NCI-H510A (cell line): ENCODE data around the gene TRIM38.
A peak's percentile ranks its signal among the peaks of the same experiment; 100 is the strongest.
"Not testable (repeated sequence)": the region's sequence is repeated elsewhere in the genome, so short reads cannot be mapped to it uniquely, and the experiment has no call there.

Source experiments
- DNase-seq: peaks from one replicate; lab custom pipeline; 2025; lab: John Stamatoyannopoulos, UW

Gene TRIM38

DNA sequence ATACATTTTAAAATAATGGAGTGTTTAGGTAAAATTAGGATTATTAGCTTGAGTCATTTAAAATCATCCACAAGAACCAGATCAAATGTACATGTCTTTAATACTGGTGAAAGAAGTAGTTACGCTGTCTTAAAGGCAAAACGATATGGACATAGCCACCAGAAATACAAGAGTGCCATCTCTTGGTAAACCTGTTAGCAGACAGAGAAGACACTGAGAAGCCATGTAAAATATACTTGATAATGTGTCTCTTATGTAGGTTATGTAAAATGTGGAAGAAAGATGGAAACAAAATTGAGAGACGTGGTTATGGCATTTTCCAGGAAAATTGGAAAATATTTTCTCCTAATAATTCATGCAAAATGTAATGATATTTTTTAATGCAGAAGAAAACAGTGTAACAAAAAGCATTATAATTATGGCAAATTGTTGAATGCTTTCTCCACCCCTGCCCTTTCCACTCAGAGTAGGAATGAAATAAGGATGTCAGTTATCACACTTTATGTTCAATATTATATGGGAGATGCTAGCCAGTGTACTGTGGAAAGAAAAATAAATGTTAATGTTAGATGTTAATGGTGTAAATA, 19.9 kb upstream of the TRIM38 start:
- no peak for DNase-seq

DNA sequence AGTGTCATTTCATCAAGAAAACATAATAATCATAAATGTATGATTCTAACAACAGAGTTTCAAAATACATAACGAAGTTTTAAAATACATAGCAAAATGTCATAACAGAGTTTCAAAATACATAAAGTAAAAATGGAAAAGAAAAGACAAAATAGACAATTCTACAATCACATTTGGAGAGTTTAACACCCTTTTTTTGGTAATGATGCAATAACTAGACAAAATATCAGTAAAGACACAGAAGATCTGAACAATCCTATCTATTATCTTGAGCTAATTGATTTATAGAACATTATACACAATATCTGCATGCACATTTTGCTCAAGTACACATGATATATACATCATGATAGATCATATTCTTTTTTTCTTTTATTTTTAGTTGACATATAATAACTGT, 18.7 kb upstream of the TRIM38 start:
- DNase-seq: no peak

DNA sequence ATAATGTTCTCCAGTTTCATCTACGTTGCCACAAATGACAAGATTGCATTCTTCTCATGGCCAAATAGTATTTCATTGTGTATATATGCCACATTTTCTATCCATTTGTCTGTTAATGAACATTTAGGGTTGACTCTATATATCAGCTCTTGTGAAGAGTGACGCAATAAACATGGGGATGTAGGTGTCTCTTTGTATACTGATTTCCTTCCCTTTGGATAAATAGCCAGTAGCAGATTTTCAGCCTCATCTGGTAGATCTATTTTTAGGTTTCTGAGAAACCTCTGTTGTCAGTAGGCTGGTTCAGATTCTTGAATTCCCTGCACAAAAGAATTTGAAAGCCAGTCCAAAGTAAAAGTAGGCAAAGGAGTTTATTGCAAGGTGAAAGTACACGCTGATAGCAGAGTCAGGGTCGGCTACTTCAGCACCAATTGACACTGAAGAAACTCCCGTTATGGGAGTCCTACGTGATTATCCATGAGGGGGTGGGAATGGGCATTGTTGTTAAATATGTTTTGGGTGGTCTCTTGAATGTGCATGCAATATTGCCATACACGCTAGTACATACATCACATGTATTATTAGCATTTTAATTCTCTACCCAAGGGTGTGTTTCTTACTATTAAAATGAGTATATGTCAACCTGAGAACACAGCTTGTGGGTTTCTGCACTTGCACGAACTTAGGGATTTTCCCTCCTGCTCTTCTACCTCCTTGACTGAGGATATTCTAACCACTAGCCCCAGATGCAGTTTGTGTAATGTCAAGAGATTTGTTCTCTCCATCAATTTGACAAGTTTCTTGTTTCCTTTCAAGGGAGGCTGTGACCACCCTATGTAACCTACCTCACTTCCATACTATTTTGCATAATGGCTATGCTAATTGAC, 17.7 kb upstream of the TRIM38 start:
- no peak for DNase-seq

DNA sequence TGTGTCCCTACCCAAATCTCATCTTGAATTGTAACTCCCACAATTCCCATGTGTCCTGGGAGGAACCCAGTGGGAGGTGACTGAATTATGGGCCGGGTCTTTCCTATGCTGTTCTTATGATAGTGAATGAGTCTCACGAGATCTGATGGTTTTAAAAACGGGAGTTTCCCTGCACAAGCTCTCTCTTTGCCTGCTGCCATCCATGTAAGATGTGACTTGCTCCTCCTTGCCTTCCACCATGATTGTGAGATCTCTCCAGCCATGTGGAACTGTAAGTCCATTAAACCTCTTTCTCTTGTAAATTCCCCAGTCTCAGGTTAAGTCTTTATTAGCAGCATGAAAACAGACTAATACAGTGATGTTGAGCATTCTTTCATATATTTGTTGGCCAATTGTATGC, 16.9 kb upstream of the TRIM38 start:
- DNase-seq: not testable (repeated sequence)

DNA sequence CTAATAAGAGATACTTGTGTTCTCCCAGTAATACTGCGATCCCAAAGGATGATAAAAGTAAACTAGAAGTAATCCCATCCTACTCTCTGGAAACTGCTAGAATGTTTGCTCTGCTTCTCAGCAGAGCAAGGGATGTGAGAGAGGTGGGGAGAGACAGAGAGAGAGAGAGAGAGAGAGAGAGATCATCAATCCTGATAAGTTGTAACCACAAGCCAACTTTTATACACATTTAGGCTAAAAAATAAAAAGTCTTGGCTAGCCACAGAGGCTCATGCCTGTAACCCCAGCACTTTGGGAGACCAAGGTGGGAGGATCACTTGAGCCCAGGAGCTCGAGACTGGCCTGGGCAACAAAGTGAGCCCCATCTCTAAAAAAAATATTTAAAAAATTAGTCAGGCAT, 16.0 kb upstream of the TRIM38 start:
- no peak for DNase-seq

DNA sequence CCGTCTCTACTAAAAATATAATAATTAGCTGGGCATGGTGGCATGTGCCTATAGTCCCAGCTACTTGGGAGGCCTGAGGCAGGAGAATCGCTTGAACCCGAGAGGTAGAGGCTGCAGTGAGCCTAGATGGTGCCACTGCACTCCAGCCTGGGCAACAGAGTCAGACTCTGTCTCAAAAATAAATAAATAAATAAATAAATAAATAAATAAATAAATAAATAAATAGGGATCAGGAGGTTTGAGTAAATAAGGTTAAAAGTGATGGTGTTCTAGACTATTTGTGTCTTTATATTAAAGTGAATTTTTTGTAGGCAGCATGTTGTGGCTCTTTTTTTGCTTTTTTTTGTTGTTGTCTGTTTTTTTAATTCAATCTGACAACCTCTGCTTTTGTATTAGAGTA, 15.1 kb upstream of the TRIM38 start:
- not testable (repeated sequence) for DNase-seq

DNA sequence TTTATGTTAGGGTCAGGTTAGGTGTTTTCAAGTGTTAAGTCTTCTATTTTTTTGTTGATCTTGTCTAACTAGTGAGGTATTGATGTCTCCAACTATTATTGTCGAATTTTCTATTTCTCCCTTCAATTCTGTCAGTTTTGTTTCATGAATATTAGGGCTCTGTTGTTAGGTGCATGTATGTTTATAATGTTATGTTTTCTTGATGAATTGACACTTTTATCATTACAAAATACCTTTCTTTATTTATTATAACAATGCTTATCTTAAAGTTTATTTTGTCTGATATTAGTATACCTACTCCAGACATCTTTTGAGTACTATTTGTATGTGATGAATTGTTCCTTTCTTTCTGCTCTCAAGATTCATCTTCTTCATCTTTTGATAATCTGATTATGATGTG, 12.9 kb upstream of the TRIM38 start:
- no peak for DNase-seq

DNA sequence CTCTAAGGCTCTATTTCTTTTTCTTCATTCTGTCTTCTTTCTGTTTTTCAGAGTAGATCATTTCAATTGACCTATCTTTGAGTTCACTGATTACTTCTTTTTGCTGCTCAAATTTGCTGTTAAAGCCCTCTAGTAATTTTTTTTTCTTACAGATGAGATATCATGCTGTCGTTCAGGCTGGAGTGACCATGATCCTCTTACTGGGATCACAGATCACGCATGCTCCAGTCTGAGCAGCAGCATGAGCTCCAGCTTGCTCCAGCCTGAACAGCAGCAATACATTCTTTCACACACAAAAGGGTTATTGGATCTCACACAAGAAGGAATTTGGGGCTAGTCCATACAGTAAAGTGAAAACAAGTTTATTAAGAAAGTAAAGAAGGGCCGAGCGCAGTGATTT, 12.3 kb upstream of the TRIM38 start:
- DNase-seq: no peak

DNA sequence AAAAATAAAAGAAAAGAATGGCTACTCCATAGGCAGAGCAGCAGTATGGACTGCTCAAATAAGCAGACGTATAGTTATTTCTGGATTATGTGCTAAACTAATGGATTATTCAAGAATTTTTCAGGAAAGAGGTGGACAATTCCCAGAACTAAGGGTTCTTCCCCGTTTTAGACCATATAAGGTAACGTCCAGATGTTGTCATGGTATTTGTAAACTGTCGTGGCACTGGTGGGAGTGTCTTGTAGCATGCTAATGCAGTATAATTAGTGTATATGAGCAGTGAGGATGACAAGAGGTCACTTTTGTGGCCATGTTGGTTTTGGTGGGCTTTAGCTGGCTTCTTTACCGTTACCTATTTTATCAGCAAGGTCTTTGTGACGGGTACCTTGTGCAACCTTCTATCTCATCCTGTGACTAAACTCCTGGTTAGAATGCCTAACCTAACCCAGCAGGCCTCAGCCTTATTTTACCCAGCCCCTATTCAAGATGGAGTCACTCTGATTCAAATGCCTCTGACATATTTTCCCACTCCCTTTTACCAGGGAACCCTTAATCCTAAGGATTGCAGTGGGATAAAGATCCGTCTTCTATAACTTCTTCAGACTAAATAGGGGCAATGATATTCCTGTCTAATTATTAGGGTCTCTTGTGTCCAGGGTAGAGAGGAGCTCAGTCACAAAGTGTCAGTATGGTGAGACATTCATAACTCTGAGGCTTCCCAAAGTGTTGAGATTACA, 11.1 kb upstream of the TRIM38 start:
- DNase-seq: no peak

DNA sequence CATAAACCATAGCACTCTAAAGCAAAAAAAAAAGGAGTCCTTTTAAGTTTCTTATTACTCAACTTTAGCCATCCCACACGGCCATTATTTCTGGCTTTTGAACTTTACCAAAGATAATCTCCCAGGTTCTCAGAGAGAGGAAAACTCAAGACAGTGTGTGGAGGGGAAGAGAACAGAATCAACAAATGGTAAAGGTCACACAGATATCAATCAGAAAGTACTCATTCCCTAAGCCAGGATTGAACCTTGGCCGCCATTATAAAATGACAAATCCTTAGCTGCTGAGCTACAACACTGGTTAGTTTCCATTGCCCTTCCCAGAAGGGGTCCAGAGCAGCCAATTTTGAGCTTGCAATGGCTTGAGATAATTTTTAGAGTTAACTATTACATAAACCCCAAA, 10.1 kb upstream of the TRIM38 start:
- DNase-seq: no peak

DNA sequence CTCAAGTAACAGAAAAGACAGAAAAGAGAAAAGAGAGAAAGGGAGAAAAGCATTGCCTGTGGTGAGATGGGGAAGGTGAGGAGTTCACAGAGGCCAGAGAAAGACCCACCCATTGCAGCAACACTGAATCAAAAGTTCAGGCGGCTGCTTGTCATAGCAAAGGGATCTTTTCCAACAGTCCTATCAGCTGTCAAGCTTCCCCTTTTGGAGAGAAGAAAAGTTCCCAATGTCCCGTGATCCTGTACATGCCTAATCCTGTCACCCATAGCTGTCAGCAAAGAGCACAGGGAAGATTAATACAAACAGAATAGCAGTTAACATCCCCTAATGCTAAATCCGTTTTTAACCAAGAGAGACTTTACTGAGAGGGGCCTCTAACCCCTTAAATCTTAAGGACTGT, 8.9 kb upstream of the TRIM38 start:
- no peak for DNase-seq

DNA sequence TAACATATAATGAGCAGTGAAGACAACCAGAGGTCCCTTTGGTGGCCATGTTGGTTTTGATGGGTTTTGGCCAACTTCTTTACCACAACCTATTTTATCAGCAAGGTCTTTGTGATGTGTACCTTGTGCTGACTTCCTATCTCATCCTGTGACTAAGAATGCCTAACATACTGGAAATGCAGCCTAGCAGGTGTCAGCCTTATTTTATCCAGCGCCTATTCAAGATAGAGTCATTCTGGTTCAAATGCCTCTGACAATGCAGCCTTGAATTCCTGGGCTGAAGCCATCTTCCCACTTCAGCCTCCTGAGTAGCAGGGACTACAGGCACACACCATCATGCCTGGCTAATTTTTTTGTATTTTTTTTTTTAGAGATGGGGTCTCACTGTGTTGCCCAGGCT, 7.8 kb upstream of the TRIM38 start:
- no peak for DNase-seq

DNA sequence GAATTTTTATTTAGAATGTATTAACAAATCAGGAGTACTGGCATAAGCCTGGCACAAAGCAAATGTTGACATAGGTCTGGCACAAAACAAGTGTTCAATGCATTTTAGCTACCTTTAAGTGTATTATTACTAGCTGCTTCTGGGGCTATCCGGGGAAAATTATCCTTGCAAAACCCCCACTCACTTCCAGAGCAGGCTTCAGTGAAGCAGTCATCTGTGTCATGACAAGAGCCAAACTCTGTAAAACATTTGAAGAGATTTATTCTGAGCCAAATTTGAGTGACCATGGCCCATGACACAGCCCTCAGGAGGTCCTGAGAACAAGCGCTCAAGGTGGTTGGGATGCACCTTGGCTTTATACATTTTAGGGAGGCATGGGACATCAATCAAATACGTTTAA, 6.4 kb upstream of the TRIM38 start:
- DNase-seq: no peak

DNA sequence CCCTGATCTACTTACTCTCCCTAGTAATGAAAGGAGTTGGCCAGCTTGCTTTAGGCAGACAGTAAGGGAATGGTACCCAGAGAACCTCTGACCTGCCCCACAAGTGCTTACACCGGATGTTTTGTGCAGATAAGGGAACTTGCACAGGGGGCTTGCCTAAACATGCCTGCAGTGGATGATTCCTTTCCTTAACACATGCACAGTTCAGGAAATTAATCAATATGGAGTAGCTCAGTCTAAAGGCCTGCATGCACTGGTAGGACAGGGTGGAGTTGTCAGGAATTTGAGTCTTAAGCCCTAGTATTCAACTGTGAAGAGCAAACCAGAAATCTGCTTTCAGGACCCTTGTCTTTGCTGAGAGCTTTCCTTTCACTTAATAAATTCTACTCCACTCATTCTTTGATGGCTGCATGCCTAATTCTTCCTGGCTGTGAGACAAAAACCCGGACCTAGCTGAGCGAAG, 3.9 kb upstream of the TRIM38 start:
- no peak for DNase-seq

DNA sequence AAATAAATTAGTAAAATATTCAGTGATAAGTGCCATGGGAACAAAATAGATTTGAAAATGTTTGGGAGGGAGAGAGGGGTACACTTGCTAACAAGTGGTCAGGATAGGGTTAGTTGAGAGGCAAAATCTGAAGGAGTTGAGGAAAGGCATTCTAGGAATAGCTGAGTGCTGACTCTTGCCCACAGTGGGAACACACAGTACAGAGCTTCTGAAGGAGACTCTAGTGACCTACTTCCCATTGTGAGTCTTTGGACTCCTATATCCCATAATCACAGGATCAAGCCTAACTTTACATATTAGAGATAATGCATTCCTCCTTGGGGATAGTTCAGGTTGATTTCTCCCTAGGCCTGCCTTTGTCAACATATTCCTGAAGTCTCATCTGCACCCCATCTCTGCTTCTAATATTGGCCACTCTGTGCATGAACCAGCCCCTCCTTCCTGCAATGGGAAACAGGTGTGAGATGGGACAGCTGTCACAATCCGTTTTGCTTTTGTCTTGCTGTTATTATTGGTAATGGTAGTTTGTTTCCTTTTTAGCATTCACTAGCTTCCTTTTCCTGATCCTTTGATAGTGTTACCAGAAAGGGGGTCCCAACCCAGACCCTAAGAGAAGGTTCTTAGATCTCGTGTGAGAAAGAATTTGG, 2.6 kb upstream of the TRIM38 start:
- no peak for DNase-seq

DNA sequence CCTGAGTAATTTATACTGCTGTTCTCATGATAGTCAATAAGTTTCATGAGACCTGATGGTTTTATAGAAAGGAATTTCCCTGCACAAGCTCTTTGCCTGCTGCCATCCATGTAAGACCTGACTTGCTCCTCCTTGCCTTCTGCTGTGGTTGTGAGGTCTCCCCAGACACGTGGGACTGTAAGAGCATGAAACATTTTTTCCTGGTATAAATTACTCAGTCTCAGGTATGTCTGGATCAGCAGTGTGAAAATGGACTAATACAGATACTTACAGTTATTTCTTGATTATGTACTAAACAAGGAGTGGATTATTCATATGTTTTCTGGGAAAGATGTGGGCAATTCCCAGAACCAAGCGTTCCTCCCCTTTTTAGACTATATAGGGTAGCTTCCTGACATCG, 1.9 kb upstream of the TRIM38 start:
- no peak for DNase-seq

DNA sequence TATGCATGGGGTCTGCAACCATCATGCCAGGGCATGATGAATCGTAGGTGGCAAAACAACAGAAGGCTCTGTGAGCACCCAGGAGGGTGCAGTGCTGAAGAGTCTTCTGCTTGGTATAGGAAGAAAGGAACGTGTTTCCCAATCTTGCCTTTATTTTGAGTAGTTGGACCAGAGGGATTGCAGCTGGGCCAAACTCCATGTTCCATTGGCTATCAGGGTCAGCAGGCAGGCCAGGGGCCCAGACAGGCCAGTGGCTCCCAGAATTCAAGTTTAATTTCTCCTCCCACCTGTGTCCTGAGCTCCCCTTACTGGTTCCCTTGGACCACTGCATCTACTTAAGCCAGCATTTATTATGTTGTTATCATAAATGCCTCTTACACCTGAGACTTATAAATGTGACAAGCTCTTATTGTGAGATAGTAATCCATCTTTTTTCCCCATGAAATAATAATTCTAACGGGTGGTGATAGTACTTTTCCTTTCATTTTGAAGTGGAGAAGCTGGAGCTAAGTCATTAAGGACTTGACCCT, 918 bp upstream of the TRIM38 start:
- DNase-seq: no peak

DNA sequence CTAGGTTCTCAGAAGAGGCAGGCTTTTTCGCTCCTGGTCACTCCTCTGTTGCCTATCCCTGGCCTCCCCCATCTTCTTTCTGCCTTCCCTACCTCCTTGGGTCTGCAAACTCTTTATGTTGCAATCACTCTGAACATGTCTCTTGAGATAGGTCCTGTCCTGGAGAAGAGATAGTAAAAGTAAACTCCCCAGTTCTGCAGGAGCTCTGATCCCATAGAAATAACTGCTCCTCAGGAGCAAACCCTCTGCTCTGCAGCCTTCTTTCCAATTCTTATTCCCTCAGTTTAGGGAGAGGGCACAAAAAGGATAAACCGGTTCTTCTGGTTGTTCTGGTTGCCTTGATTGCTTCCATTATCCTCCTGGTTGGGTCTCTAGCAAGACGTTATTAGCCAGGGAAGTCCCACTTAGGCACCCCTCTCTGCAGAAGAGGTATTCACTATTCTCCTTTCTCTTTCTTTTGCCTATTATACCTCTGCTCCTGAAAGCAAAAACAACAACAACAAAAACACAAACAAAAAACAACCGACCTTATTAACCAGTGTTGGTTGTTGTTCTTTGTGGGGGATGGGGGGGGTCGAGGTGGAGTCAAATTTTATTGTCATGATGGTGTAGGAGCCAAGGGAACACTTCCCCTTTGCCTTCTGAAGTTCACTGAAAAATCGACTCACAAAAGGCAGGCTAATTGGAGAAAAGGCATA, 973 bp downstream of the TRIM38 start:
- peak; percentile 65 for DNase-seq

DNA sequence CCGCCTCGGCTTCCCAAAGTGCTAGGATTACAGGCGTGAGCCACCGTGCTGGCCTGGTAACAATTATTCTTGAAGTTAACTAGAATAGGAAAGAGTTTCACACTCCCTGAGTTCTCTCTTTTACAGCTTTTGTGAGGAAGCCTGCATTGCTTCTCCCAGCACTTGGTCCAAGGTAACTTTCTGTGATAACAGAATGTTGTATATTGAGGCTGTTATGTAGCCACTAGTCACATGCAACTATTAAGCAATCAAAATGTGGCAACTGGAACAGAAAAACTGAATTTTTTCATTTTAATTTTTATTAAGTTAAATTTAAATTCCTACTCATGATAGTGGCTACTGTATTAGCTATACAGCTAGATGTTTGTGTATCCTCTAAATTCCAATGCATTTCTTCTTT, 2.5 kb downstream of the TRIM38 start:
- DNase-seq: no peak

DNA sequence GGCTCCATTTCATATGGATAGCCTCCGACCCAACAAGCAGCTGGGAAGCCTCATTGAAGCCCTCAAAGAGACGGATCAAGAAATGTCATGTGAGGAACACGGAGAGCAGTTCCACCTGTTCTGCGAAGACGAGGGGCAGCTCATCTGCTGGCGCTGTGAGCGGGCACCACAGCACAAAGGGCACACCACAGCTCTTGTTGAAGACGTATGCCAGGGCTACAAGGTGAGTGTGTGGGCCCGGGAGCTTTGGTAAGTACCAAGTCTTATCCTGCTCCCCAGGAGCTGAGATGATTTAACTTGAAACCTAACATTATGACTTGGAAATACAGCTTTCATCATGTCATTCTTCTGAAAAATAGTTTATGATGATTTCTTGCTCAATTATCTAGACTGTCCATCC, 4.1 kb downstream of the TRIM38 start:
- no peak for DNase-seq

DNA sequence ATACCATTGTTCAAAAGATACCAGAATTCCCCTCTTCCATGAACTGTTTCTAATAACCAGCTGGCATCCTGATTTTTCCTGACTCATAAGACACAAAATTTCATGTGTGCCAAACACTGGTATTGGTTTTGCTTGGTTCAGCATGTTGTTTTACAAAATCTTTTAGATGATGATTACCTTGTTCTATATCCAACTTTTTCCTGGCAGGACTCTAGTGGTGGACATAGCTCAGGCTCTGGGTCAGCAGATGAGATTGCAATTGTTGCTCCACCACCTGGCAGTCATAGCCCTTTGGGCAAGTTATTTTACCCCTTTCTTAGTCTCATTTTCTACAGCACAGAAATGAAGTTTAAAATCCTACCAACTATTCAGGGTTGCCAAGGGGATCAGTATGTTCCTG, 6.2 kb downstream of the TRIM38 start:
- no peak for DNase-seq
